Nephron (organoid): ENCODE measurements around the gene LYZL4.

Experiments
- H3K27ac Mint-ChIP-seq, 3 experiments: 2 replicates each; pipeline ENCODE4 v1.8.0; 2020; ENCODE audit warnings: mixed read lengths in 3 of 3, mild to moderate bottlenecking in 2 of 3, moderate library complexity in 1 of 3
- H3K27me3 Mint-ChIP-seq: 2 replicates; pipeline ENCODE4 v1.8.0; 2021; ENCODE audit warnings: low read depth, mild to moderate bottlenecking, moderate library complexity, mixed read lengths
- H3K36me3 Mint-ChIP-seq: 2 replicates; pipeline ENCODE4 v1.8.0; 2020; ENCODE audit warnings: low read depth, mixed read lengths
- H3K4me1 Mint-ChIP-seq: 2 replicates; pipeline ENCODE4 v1.8.0; 2020; ENCODE audit warnings: mixed read lengths
- H3K4me3 Mint-ChIP-seq, 3 experiments: 2 replicates each; pipeline ENCODE4 v1.8.0; 2020; ENCODE audit warnings: mild to moderate bottlenecking in 3 of 3, mixed read lengths in 3 of 3, moderate library complexity in 2 of 3
- H3K9me3 Mint-ChIP-seq: 2 replicates; pipeline ENCODE4 v1.8.0; 2020; ENCODE audit warnings: mixed read lengths
- CTCF ChIP-seq, 3 experiments: fragments of 200-600 bp; sonication (generic); IDR thresholded peaks; one replicate each; pipeline ENCODE4 v1.5.0; 2021; ENCODE audit warnings: antibody characterized with exemption in 3 of 3; ENCODE audit not compliant: unreplicated experiment in 3 of 3

LYZL4 gene

GRCh38 chr3:42397644-42398043, 12.8 kb downstream of the LYZL4 start:
- no peaks in the 10 kb centered on the region for H3K4me1 Mint-ChIP-seq

DNA sequence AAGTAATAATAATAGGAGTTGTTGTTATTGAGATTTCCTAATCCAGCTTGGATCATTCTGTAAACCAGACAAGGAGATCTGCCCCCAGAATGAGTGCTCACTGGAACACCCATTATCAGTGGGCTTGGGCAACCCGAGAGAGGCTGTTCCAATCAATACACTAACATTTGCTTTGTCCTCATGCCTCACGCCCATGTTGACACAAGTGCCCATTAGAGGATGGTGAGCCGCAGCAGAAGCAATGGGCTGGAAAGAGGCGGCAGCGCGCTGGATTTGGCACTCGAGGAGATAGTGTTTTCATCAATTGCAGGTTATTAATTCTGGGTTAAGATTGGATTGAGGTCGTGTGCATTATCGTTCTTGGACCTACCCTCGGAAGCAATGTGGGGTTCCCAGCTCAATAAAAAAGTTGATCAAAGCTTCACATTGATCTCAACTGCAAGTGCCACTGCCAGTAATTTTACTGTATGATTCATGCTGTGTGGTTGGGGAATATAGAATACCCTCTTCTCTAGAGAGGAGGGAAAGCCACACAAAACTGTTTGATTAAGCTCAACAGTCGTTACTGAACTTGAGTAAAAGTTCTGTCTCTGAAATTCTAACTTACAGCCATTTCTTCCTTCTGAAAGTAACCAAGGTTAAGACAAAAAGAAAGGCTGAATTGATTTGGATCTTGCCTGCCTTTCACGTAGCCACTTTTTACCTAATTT, 15.7 kb downstream of the LYZL4 start:
- H3K36me3 Mint-ChIP-seq: no peaks in the 10 kb centered on the region
- no peak for TF ChIP-seq CTCF (IDR thresholded peaks at IDR 0.05; ENCODE audit: unreplicated experiment in 3 of 3)

More at GRCh38 chr3:42397644-42398043, 12.8 kb downstream of the LYZL4 start:
- Mint-ChIP-seq H3K9me3 (no peaks in the 10 kb centered on the region), H3K4me3 (no peak overlapping the region), H3K27ac (no peak overlapping the region), H3K27me3 (peaks cover 6% of the 10 kb centered on the region), H3K36me3 (no peaks in the 10 kb centered on the region)
- no peak for TF ChIP-seq CTCF (IDR thresholded peaks at IDR 0.05; ENCODE audit: unreplicated experiment in 3 of 3)

DNA sequence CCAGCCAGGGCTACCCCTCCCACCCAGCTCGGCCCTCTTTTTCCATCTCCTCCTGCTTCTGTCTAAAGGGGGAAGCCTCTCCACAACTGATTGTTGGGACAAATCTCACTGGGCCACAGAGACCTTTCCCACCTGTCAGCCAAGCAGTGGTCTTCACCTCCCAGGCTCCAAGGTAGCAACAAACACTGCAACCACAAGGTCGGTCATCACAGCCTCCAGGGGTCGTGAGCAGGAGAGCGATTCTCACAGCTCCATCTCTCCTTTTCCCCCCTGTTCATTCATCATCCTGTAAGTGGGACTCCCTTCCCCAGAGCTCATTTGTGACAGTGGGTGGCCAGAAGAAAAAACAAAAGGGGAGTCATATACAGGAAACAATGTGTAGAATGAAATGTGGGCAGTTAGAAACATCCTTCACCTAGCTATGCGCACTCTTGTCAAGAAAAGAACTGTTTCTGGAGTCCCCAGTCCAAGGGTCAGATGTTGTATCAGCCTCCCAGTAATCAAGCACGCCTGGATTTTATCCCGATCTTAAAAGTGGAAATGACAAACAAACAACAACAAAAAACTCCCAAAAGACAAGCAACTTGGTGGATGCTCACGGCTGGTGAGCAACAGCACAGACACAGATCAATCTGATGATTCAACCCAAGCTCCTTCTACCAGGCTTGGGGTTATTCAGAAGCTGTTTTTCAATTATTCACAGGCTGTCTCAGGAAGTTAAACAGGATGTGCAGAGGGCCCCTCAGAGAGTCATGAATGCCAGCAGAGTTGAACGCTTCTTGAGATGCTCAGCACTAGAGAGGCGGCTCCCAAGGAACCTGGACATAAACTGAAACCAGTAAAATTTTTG, 22.4 kb downstream of the LYZL4 start:
- Mint-ChIP-seq H3K27ac (peak overlapping the region in 1 of 3 experiments; percentile 14), H3K27me3 (peaks cover 12% of the 10 kb centered on the region), H3K4me1 (peaks cover 10% of the 10 kb centered on the region), H3K4me3 (no peak overlapping the region), H3K9me3 (no peaks in the 10 kb centered on the region), H3K36me3 (no peaks in the 10 kb centered on the region)
- no peak for TF ChIP-seq CTCF (IDR thresholded peaks at IDR 0.05; ENCODE audit: unreplicated experiment in 3 of 3)

More for the DNA sequence above, 15.7 kb downstream of the LYZL4 start:
- Mint-ChIP-seq H3K4me3 (no peak overlapping the region), H3K4me1 (no peaks in the 10 kb centered on the region), H3K27ac (no peak overlapping the region), H3K27me3 (peaks cover 10% of the 10 kb centered on the region), H3K9me3 (no peaks in the 10 kb centered on the region)

DNA sequence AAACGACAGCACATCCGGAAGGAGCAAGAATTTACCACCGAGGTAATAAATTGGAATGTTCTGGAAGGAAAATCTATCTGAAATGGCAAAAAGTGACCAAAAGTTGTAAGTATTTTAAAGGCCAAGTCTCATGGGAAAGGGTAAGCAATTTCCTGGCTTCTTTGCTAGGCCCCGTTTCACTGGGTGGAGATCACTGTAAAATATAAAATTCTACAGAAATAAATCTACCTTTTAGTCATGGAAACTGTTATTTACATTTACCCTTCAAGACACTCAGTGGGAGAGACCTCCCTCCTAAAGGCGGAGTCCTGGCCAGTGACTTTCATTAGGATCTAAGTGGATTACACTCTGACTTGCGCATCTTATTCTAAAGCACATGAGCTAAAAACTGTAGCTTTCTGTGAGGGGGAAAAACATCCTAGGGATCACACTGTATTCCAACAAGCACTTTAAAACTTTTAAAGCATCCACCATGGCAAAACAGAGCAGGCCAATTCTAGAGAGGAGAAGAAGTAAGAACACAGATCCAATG, 28.8 kb downstream of the LYZL4 start:
- no peak overlapping the region for H3K4me3 Mint-ChIP-seq
- H3K27ac Mint-ChIP-seq: no peak overlapping the region
- H3K9me3 Mint-ChIP-seq: no peaks in the 10 kb centered on the region
- TF ChIP-seq CTCF (IDR thresholded peaks at IDR 0.05; ENCODE audit: unreplicated experiment in 3 of 3): no peak
- H3K36me3 Mint-ChIP-seq: no peaks in the 10 kb centered on the region
- peaks cover 2% of the 10 kb centered on the region for H3K4me1 Mint-ChIP-seq
- H3K27me3 Mint-ChIP-seq: no peaks in the 10 kb centered on the region

DNA sequence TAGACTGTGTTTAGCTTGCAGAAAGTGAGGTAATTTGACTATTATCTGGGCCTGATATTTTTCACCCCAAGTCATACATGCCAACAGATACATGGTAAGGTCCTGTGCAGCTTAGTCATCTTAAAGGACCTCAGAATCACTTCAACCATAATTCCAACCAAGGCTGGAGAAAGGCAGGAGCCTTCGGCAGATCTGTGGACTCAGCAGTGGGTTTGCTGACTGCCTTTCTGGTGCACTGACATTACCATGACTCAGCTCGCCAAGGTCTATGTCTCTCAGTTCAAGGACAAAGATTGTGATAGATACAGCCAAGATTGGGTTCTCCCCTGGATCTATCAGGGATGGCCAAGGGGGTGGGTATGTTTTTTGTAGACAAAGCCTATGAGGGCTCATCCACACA, 32.7 kb downstream of the LYZL4 start:
- TF ChIP-seq CTCF (IDR thresholded peaks at IDR 0.05; ENCODE audit: unreplicated experiment in 3 of 3): no peak
- H3K4me3 Mint-ChIP-seq: no peak overlapping the region
- peaks cover 20% of the 10 kb centered on the region for H3K4me1 Mint-ChIP-seq
- no peaks in the 10 kb centered on the region for H3K27me3 Mint-ChIP-seq
- H3K9me3 Mint-ChIP-seq: no peaks in the 10 kb centered on the region
- H3K27ac Mint-ChIP-seq: no peak overlapping the region
- H3K36me3 Mint-ChIP-seq: no peaks in the 10 kb centered on the region
